ENCODE data around the gene LIPI. TPM values are rescaled to one million over a fixed set of nuclear protein-coding genes. Genes with fewer than 3 reads are reported as not detected.

Gene LIPI
- total RNA-seq, 1 experiment from 2014 or later: not detected

GRCh38 chr21:14251336-14251735, 40.6 kb upstream of the LIPI start:
- DNase-seq (no peak), ATAC-seq (no peak)
- Histone ChIP-seq H4K20me1 (ENCODE audit: low read length) (no peaks in the 10 kb centered on the region), H3K4me3 (ENCODE audit: low read length) (no peak overlapping the region), H3K9me3 (ENCODE audit: low read length) (0 out of 2 replicates have a peak, but pooled peaks cover 4% of the 10 kb centered on the region), H3K9me2 (replicated peaks; ENCODE audit: low read length) (no peaks in the 10 kb centered on the region), H3K4me2 (ENCODE audit: low read length) (no peak overlapping the region), H3F3A (ENCODE audit: low read length, unreplicated experiment) (no peaks in the 10 kb centered on the region), H3K36me3 (ENCODE audit: low read depth, low read length) (no peaks in the 10 kb centered on the region), H3K4me1 (ENCODE audit: insufficient read depth, low read length) (no peaks in the 10 kb centered on the region), H2AFZ (ENCODE audit: low read length) (no peak overlapping the region), H3K27me3 (ENCODE audit: low read length) (peaks cover 4% of the 10 kb centered on the region; the same call in 1 of the 2 replicates), H3K27ac (ENCODE audit: low read length) (no peak overlapping the region), H3K9ac (ENCODE audit: low read length) (no peak overlapping the region), H3K79me2 (ENCODE audit: low read length) (no peaks in the 10 kb centered on the region)
- TF ChIP-seq CTCF (conservative IDR thresholded peaks at IDR 0.05; ENCODE audit: low read depth, low read length) (no peak), EZH2phosphoT487 (IDR thresholded peaks at IDR 0.05; ENCODE audit: borderline replicate concordance, low read length) (no peak), EZH2 (IDR thresholded peaks at IDR 0.05; ENCODE audit: low read length, unreplicated experiment) (no peak)
- intact Hi-C loops (cut with micrococcal nuclease): no loop called here
- POLR2A ChIA-PET (ENCODE audit: unreplicated experiment): no interaction called here
- BruUV-seq (replicated peaks): no TSS peak
- CTCF ChIA-PET: no interaction called here

- POLR2A ChIA-PET (ENCODE audit: unreplicated experiment): no interaction called here
Measured at GRCh38 chr21:14245711-14246110, 35.0 kb upstream of the LIPI start.

More at GRCh38 chr21:14245711-14246110, 35.0 kb upstream of the LIPI start:
- Histone ChIP-seq H3K4me2 (ENCODE audit: low read length) (no peak overlapping the region), H3K4me1 (ENCODE audit: insufficient read depth, low read length) (no peaks in the 10 kb centered on the region), H3K27ac (ENCODE audit: low read length) (no peak overlapping the region), H3K36me3 (ENCODE audit: low read depth, low read length) (no peaks in the 10 kb centered on the region), H3F3A (ENCODE audit: low read length, unreplicated experiment) (no peaks in the 10 kb centered on the region), H2AFZ (ENCODE audit: low read length) (no peak overlapping the region), H3K79me2 (ENCODE audit: low read length) (no peaks in the 10 kb centered on the region), H3K9me3 (ENCODE audit: low read length) (0 out of 2 replicates have a peak, but pooled peaks cover 4% of the 10 kb centered on the region), H4K20me1 (ENCODE audit: low read length) (no peaks in the 10 kb centered on the region), H3K9me2 (replicated peaks; ENCODE audit: low read length) (no peaks in the 10 kb centered on the region), H3K4me3 (ENCODE audit: low read length) (no peak overlapping the region), H3K27me3 (ENCODE audit: low read length) (peaks cover 4% of the 10 kb centered on the region; the same call in 1 of the 2 replicates), H3K9ac (ENCODE audit: low read length) (no peak overlapping the region)
- BruUV-seq (replicated peaks): no TSS peak
- CTCF ChIA-PET: no interaction called here
- TF ChIP-seq EZH2 (IDR thresholded peaks at IDR 0.05; ENCODE audit: low read length, unreplicated experiment): no peak
- no peak for TF ChIP-seq EZH2phosphoT487 (IDR thresholded peaks at IDR 0.05; ENCODE audit: borderline replicate concordance, low read length)
- no peak for TF ChIP-seq CTCF (conservative IDR thresholded peaks at IDR 0.05; ENCODE audit: low read depth, low read length)
- DNase-seq (no peak), ATAC-seq (no peak)
- intact Hi-C loops (cut with micrococcal nuclease): no loop called here
